Ishikawa (cell line): ENCODE data around the gene CRISP1.

Source experiments
- CEBPB ChIP-seq: IDR thresholded peaks from 2 replicates; pipeline ENCODE4 v1.6.1; 2012
- EP300 ChIP-seq: IDR thresholded peaks from 2 replicates; pipeline ENCODE4 v1.6.1; 2012; ENCODE audit warnings: borderline replicate concordance
- TAF1 ChIP-seq: IDR thresholded peaks from 2 replicates; pipeline ENCODE4 v1.6.1; 2012; ENCODE audit warnings: low read depth, mild to moderate bottlenecking
- TF ChIP-seq, protein P1 (sequence below): IDR thresholded peaks from 2 replicates; pipeline ENCODE4 v1.6.1; 2012; ENCODE audit warnings: low read depth, mild to moderate bottlenecking
- TF ChIP-seq, protein P2 (sequence below): IDR thresholded peaks from 2 replicates; pipeline ENCODE4 v1.6.1; 2012

DNA sequence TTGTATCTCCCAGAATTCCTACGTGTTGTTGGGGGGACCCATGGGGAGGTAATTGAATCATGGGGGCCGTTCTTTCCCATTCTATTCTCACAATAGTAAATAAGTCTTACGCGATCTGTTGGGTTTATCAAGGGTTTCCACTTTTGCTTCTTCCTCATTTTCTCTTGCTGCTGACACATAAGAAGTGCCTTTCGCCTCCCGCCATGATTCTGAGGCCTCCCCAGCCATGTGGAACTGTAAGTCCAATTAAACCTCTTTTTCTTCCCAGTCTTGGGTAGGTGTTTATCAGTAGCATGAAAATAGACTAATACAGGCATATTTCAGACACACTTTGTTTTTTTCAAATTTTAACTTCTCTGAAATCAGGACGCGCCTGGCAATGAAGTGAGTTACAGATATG lies 64.8 kb downstream of the CRISP1 start:
- TF ChIP-seq, protein P1, sequence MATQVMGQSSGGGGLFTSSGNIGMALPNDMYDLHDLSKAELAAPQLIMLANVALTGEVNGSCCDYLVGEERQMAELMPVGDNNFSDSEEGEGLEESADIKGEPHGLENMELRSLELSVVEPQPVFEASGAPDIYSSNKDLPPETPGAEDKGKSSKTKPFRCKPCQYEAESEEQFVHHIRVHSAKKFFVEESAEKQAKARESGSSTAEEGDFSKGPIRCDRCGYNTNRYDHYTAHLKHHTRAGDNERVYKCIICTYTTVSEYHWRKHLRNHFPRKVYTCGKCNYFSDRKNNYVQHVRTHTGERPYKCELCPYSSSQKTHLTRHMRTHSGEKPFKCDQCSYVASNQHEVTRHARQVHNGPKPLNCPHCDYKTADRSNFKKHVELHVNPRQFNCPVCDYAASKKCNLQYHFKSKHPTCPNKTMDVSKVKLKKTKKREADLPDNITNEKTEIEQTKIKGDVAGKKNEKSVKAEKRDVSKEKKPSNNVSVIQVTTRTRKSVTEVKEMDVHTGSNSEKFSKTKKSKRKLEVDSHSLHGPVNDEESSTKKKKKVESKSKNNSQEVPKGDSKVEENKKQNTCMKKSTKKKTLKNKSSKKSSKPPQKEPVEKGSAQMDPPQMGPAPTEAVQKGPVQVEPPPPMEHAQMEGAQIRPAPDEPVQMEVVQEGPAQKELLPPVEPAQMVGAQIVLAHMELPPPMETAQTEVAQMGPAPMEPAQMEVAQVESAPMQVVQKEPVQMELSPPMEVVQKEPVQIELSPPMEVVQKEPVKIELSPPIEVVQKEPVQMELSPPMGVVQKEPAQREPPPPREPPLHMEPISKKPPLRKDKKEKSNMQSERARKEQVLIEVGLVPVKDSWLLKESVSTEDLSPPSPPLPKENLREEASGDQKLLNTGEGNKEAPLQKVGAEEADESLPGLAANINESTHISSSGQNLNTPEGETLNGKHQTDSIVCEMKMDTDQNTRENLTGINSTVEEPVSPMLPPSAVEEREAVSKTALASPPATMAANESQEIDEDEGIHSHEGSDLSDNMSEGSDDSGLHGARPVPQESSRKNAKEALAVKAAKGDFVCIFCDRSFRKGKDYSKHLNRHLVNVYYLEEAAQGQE: no peak
- TF ChIP-seq EP300: no peak
- TF ChIP-seq TAF1: no peak
- TF ChIP-seq, protein P2, sequence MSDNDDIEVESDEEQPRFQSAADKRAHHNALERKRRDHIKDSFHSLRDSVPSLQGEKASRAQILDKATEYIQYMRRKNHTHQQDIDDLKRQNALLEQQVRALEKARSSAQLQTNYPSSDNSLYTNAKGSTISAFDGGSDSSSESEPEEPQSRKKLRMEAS: no peak
- no peak for TF ChIP-seq CEBPB
